HEK293 (cell line): ENCODE results near the gene ASCL5.

ENCODE experiments used
- CTCF ChIA-PET: fragments of 350-600 bp; formaldehyde crosslinking; extraction: SDS; loops from one replicate; lab custom pipeline; 2021; ENCODE audit warnings: antibody characterized with exemption; lab: Yijun Ruan, JAX
- POLR2A ChIA-PET: fragments of 300-600 bp; formaldehyde crosslinking; extraction: SDS; loops from one replicate; lab custom pipeline; 2020; ENCODE audit warnings: antibody characterized with exemption, inconsistent platforms; lab: Yijun Ruan, JAX
- H3K27ac ChIP-seq: fragments of 200-500 bp; sonication (Bioruptor generic); 2 replicates; pipeline ENCODE4 v1.5.1; 2014; ENCODE audit warnings: low read depth, low read length, control low read depth, inconsistent platforms; ENCODE audit errors: extremely low read depth
- H3K36me3 ChIP-seq, 2 experiments: fragments of 200-500 bp in 1 of 2; sonication (Bioruptor generic) in 1 of 2; 1 replicate in 1 of 2; 2 replicates in 1 of 2; pipeline ENCODE4 v1.5.1; 2014 to 2017; ENCODE audit warnings: inconsistent platforms in 2 of 2, low read length in 2 of 2; ENCODE audit not compliant: control insufficient read depth in 2 of 2, insufficient read depth in 1 of 2
- H3K4me1 ChIP-seq: fragments of 200-500 bp; sonication (Bioruptor generic); 2 replicates; pipeline ENCODE4 v1.5.1; 2014; ENCODE audit warnings: mild to moderate bottlenecking, low read length, inconsistent platforms; ENCODE audit not compliant: control insufficient read depth, insufficient read depth
- H3K4me3 ChIP-seq: 2 replicates; pipeline ENCODE4 v1.5.1; 2011; ENCODE audit warnings: low read depth, mild to moderate bottlenecking, control low read depth, low read length, moderate library complexity
- H3K9me3 ChIP-seq: fragments of 200-500 bp; sonication (Bioruptor generic); 2 replicates; pipeline ENCODE4 v1.5.1; 2014; ENCODE audit warnings: low read depth, low read length, inconsistent platforms; ENCODE audit not compliant: control insufficient read depth, insufficient read depth
- HOXC10 ChIP-seq: sonication (generic); formaldehyde crosslinking; IDR thresholded peaks from 2 replicates; pipeline ENCODE4 v1.8.1; 2023; ENCODE audit warnings: mild to moderate bottlenecking, missing genetic modification reagents
- KLF10 ChIP-seq: fragments of 450-650 bp; IDR thresholded peaks from 2 replicates; pipeline ENCODE4 v1.5.1; 2018; ENCODE audit warnings: missing biosample characterization, mild to moderate bottlenecking, missing genetic modification characterization
- ZBTB7A ChIP-seq: fragments of 450-650 bp; formaldehyde crosslinking; IDR thresholded peaks from 2 replicates; pipeline ENCODE4 v1.5.1; 2016; ENCODE audit warnings: low read depth, missing biosample characterization, missing genetic modification characterization
- ZBTB8A ChIP-seq: fragments of 450-650 bp; formaldehyde crosslinking; IDR thresholded peaks from 2 replicates; pipeline ENCODE4 v1.5.1; 2016; ENCODE audit warnings: missing biosample characterization, missing genetic modification characterization
- ZFP37 ChIP-seq: fragments of 450-650 bp; formaldehyde crosslinking; IDR thresholded peaks from 2 replicates; pipeline ENCODE4 v1.5.1; 2016; ENCODE audit warnings: missing biosample characterization, missing genetic modification characterization
- ZNF112 ChIP-seq: fragments of 450-650 bp; formaldehyde crosslinking; IDR thresholded peaks from 2 replicates; pipeline ENCODE4 v1.5.0; 2017; ENCODE audit warnings: missing biosample characterization, missing genetic modification characterization
- ZNF114 ChIP-seq: fragments of 450-650 bp; formaldehyde crosslinking; IDR thresholded peaks from 2 replicates; pipeline ENCODE4 v1.5.0; 2017; ENCODE audit warnings: missing biosample characterization, missing genetic modification characterization
- ZNF155 ChIP-seq: fragments of 450-650 bp; formaldehyde crosslinking; IDR thresholded peaks from 2 replicates; pipeline ENCODE4 v1.5.1; 2016; ENCODE audit warnings: missing biosample characterization, missing genetic modification characterization
- ZNF19 ChIP-seq: fragments of 450-650 bp; formaldehyde crosslinking; IDR thresholded peaks from 2 replicates; pipeline ENCODE4; 2016; ENCODE audit warnings: missing biosample characterization, missing genetic modification characterization, low read depth
- ZNF2 ChIP-seq: fragments of 450-650 bp; formaldehyde crosslinking; IDR thresholded peaks from 2 replicates; pipeline ENCODE4 v1.5.1; 2016; ENCODE audit warnings: missing biosample characterization, missing genetic modification characterization
- ZNF211 ChIP-seq: fragments of 450-650 bp; formaldehyde crosslinking; IDR thresholded peaks from 2 replicates; pipeline ENCODE4 v1.5.1; 2016; ENCODE audit warnings: low read depth, missing biosample characterization, missing genetic modification characterization
- ZNF221 ChIP-seq: fragments of 450-650 bp; formaldehyde crosslinking; IDR thresholded peaks from 2 replicates; pipeline ENCODE4 v1.5.1; 2017; ENCODE audit warnings: missing biosample characterization, missing genetic modification characterization, borderline replicate concordance
- ZNF266 ChIP-seq: fragments of 450-650 bp; formaldehyde crosslinking; IDR thresholded peaks from 2 replicates; pipeline ENCODE4 v1.5.1; 2016; ENCODE audit warnings: missing biosample characterization, missing genetic modification characterization, low read depth
- ZNF391 ChIP-seq: fragments of 450-650 bp; formaldehyde crosslinking; IDR thresholded peaks from 2 replicates; pipeline ENCODE4 v1.5.1; 2016; ENCODE audit warnings: low read depth, missing biosample characterization, missing genetic modification characterization, borderline replicate concordance
- ZNF433 ChIP-seq: fragments of 450-650 bp; formaldehyde crosslinking; IDR thresholded peaks from 2 replicates; pipeline ENCODE4 v1.5.1; 2016; ENCODE audit warnings: missing biosample characterization, missing genetic modification characterization, low read depth
- ZNF48 ChIP-seq: fragments of 450-650 bp; formaldehyde crosslinking; IDR thresholded peaks from 2 replicates; pipeline ENCODE4 v1.5.1; 2016; ENCODE audit warnings: missing biosample characterization, missing genetic modification characterization
- ZNF529 ChIP-seq: fragments of 450-650 bp; formaldehyde crosslinking; IDR thresholded peaks from 2 replicates; pipeline ENCODE4 v1.5.1; 2017; ENCODE audit warnings: missing genetic modification characterization, missing biosample characterization; ENCODE audit not compliant: insufficient replicate concordance
- ZNF548 ChIP-seq: fragments of 450-650 bp; formaldehyde crosslinking; IDR thresholded peaks from 2 replicates; pipeline ENCODE4 v1.5.1; 2016; ENCODE audit warnings: missing biosample characterization, missing genetic modification characterization
- ZNF571 ChIP-seq: fragments of 450-650 bp; formaldehyde crosslinking; IDR thresholded peaks from 2 replicates; pipeline ENCODE4 v1.5.0; 2017; ENCODE audit warnings: missing biosample characterization, missing genetic modification characterization
- ZNF747 ChIP-seq: fragments of 450-650 bp; formaldehyde crosslinking; IDR thresholded peaks from 2 replicates; pipeline ENCODE4 v1.5.1; 2016; ENCODE audit warnings: missing biosample characterization, missing genetic modification characterization
- ZNF830 ChIP-seq: fragments of 450-650 bp; IDR thresholded peaks from 2 replicates; pipeline ENCODE4 v1.5.0; 2018; ENCODE audit warnings: missing biosample characterization, missing genetic modification characterization, low read depth, mild to moderate bottlenecking, moderate library complexity
- ZNF843 ChIP-seq: fragments of 450-650 bp; formaldehyde crosslinking; IDR thresholded peaks from 2 replicates; pipeline ENCODE4 v1.5.1; 2016; ENCODE audit warnings: missing biosample characterization, missing genetic modification characterization
- TF ChIP-seq, protein P1 (sequence below): fragments of 450-650 bp; formaldehyde crosslinking; IDR thresholded peaks from 2 replicates; pipeline ENCODE4 v1.5.1; 2016; ENCODE audit warnings: missing biosample characterization, missing genetic modification characterization
- TF ChIP-seq, protein P2 (sequence below): fragments of 450-650 bp; formaldehyde crosslinking; conservative IDR thresholded peaks from 2 replicates; pipeline ENCODE4 v1.5.1; 2016; ENCODE audit warnings: low read depth, missing biosample characterization, missing genetic modification characterization

The ASCL5 gene

DNA sequence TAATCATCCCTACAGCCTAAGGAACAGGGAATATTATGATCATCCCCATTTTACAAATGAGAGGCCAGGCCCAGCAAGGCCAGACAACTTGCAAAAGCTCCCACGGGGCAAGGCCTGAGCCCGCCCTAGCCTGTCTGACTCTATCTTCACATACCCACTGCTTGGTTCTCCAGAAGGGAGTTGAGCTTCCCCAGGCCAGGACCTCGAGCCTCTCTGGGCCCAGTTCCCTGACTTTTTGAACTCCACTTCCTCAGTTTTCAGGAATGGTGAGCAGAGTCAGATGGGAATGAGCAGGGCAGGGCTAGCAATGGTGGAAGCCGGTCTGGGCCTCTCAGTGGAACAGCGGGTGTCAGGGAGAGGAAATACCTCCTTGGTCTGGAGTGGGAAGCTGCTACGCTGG is 54.1 kb downstream of the ASCL5 start:
- H3K27ac ChIP-seq = no peak overlapping the region
- POLR2A ChIA-PET = no interaction called here
- CTCF ChIA-PET = interaction anchor here (1.3 kb wide), 1 partner anchor 47 kb away, joined by 4 read pairs; no protein-coding TSS in a partner anchor
- no peak overlapping the region for H3K4me3 ChIP-seq
- H3K9me3 ChIP-seq = no peaks in the 10 kb centered on the region
- TF ChIP-seq ZBTB8A (tag by site-specific recombination) (no peak), ZNF211 (tag by site-specific recombination) (no peak), KLF10 (tag by site-specific recombination) (no peak), ZNF221 (tag by site-specific recombination) (no peak), ZNF48 (tag by site-specific recombination) (no peak), ZBTB7A (tag by site-specific recombination) (no peak), ZNF2 (tag by site-specific recombination) (no peak), ZFP37 (tag by site-specific recombination) (no peak)
- TF ChIP-seq, protein P1, sequence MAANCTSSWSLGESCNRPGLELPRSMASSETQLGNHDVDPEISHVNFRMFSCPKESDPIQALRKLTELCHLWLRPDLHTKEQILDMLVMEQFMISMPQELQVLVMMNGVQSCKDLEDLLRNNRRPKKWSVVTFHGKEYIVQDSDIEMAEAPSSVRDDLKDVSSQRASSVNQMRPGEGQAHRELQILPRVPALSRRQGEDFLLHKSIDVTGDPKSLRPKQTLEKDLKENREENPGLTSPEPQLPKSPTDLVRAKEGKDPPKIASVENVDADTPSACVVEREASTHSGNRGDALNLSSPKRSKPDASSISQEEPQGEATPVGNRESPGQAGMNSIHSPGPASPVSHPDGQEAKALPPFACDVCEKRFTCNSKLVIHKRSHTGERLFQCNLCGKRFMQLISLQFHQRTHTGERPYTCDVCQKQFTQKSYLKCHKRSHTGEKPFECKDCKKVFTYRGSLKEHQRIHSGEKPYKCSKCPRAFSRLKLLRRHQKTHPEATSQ (tag by site-specific recombination) = no peak
- H3K4me1 ChIP-seq = no peaks in the 10 kb centered on the region
- no peaks in the 10 kb centered on the region for H3K36me3 ChIP-seq

DNA sequence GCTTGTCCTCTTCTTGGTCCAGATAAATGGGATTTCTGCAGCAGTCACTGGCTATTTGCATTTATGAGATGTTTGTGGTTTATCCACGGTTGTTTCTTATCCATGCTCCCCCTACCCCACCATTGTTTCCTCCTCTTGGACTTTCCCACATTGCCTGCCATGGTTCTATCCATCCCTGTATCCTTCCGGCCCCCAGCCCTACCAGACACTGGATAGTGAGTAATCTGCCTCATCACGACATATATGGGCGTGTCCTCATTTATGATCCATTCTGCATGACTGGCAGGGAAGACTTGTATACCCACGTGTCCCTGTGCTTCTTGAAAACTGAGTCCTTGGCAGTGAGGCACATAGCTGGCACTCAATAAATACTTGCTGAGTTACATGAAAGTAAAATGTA is 54.8 kb downstream of the ASCL5 start:
- no peak overlapping the region for H3K27ac ChIP-seq
- TF ChIP-seq ZNF548 (tag by site-specific recombination) = no peak
- no peak for TF ChIP-seq ZNF843 (tag by site-specific recombination)
- no peak for TF ChIP-seq ZNF747 (tag by site-specific recombination)
- TF ChIP-seq, protein P1 (tag by site-specific recombination) = no peak
- TF ChIP-seq ZNF830 (tag by site-specific recombination) = no peak
- TF ChIP-seq ZNF211 (tag by site-specific recombination) = no peak
- TF ChIP-seq ZNF266 (tag by site-specific recombination) = no peak
- TF ChIP-seq ZNF529 (tag by site-specific recombination) = no peak
- TF ChIP-seq ZNF391 = no peak
- no peak for TF ChIP-seq ZNF19
- no peak for TF ChIP-seq ZNF48 (tag by site-specific recombination)
- H3K4me1 ChIP-seq = no peaks in the 10 kb centered on the region
- POLR2A ChIA-PET = no interaction called here
- H3K4me3 ChIP-seq = no peak overlapping the region
- H3K36me3 ChIP-seq = no peaks in the 10 kb centered on the region
- CTCF ChIA-PET = interaction anchor here (0.6 to 1.3 kb wide), 2 partner anchors 41 to 47 kb away, joined by 3 to 4 read pairs; no protein-coding TSS in a partner anchor
- H3K9me3 ChIP-seq = no peaks in the 10 kb centered on the region

DNA sequence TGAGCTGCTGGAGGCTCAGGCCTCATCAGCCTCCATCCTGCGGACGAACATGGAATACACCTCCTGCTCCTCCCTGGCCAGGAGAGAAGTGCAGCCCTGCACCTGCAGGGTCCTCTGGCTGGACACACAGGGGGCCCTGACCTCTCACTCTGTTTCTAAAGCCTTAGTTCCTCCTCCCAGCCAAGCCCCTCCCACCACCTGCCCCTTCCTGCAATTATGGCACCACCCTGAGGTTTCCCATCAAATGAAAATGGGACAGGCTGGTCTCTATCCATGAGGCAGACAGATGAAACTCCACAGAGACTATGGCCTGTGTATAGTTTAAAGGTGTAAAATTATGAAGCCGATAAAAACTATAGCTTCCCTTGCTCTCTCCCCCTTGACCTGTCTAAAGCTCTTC is 57.3 kb downstream of the ASCL5 start:
- CTCF ChIA-PET = interaction anchor here (0.7 to 1.4 kb wide), 4 partner anchors 17 to 98 kb away, joined by 3 to 5 read pairs (median 3); no protein-coding TSS in a partner anchor
- no peaks in the 10 kb centered on the region for H3K9me3 ChIP-seq
- no peak overlapping the region for H3K4me3 ChIP-seq
- H3K27ac ChIP-seq = no peak overlapping the region
- TF ChIP-seq ZNF114 = no peak
- no peak for TF ChIP-seq HOXC10 (CRISPR knock-in tag)
- TF ChIP-seq, protein P2, sequence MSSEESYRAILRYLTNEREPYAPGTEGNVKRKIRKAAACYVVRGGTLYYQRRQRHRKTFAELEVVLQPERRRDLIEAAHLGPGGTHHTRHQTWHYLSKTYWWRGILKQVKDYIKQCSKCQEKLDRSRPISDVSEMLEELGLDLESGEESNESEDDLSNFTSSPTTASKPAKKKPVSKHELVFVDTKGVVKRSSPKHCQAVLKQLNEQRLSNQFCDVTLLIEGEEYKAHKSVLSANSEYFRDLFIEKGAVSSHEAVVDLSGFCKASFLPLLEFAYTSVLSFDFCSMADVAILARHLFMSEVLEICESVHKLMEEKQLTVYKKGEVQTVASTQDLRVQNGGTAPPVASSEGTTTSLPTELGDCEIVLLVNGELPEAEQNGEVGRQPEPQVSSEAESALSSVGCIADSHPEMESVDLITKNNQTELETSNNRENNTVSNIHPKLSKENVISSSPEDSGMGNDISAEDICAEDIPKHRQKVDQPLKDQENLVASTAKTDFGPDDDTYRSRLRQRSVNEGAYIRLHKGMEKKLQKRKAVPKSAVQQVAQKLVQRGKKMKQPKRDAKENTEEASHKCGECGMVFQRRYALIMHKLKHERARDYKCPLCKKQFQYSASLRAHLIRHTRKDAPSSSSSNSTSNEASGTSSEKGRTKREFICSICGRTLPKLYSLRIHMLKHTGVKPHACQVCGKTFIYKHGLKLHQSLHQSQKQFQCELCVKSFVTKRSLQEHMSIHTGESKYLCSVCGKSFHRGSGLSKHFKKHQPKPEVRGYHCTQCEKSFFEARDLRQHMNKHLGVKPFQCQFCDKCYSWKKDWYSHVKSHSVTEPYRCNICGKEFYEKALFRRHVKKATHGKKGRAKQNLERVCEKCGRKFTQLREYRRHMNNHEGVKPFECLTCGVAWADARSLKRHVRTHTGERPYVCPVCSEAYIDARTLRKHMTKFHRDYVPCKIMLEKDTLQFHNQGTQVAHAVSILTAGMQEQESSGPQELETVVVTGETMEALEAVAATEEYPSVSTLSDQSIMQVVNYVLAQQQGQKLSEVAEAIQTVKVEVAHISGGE (tag by site-specific recombination) = no peak
- no peak for TF ChIP-seq ZNF571 (tag by site-specific recombination)
- no peak for TF ChIP-seq ZNF155 (tag by site-specific recombination)
- no peak for TF ChIP-seq ZNF112 (tag by site-specific recombination)
- TF ChIP-seq ZNF433 (tag by site-specific recombination) = no peak
- H3K4me1 ChIP-seq = no peaks in the 10 kb centered on the region
- POLR2A ChIA-PET = no interaction called here
- H3K36me3 ChIP-seq = no peaks in the 10 kb centered on the region
